K562 (cell line): ENCODE results near the gene SERPINA3. TPM values are rescaled to one million over a fixed set of nuclear protein-coding genes. Genes with fewer than 3 reads are reported as not detected.

Experiments
- ATAC-seq: fragments of 200-7000 bp; cut with Tn5 transposase; 3 replicates; pipeline ENCODE4 v1.9.1; 2020; ENCODE audit warnings: moderate library complexity
- BruUV-seq: library from RNA; stranded (reverse); fragments of 400-500 nt; replicated peaks from 2 replicates; lab custom pipeline; 2021; lab: Mats Ljungman, UMichigan
- CTCF ChIA-PET: fragments of 300-600 bp; formaldehyde crosslinking; extraction: SDS; loops from one replicate; lab custom pipeline; 2021; ENCODE audit warnings: low intra/inter-chr PET ratio; lab: Yijun Ruan, JAX
- POLR2A ChIA-PET: fragments of 300-600, 350-650 bp; sonication (Branson Sonifier 250); formaldehyde crosslinking; extraction: SDS; loops from one replicate; lab custom pipeline; 2021; ENCODE audit warnings: antibody characterized with exemption, inconsistent platforms; lab: Yijun Ruan, JAX
- DNase-seq, 4 experiments: peaks; one replicate each; pipeline versions ENCODE4 v3.0.0 to v3.0.0-alpha.2; 2011 to 2018; ENCODE audit warnings: low spot score in 3 of 4, mixed read lengths in 3 of 4; ENCODE audit errors: extremely low read depth in 1 of 4
- FAIRE-seq: peaks from 2 replicates; lab custom pipeline; 2011; peaks lifted over from hg19 to GRCh38; lab: Jason Lieb, UNC
- H2AFZ ChIP-seq: 2 replicates; pipeline ENCODE4 v1.6.0; 2011; ENCODE audit warnings: low read depth, low read length, control low read depth, inconsistent platforms
- H3K27ac ChIP-seq: fragments of 200-600 bp; 3 replicates; pipeline ENCODE4 v1.8.0; 2011; ENCODE audit warnings: low read depth, mild to moderate bottlenecking, control low read depth, inconsistent platforms, low read length, moderate library complexity, mixed read lengths; ENCODE audit errors: extremely low read depth
- H3K27me3 ChIP-seq, 2 experiments: fragments of 300-600 bp in 1 of 2; 2 replicates in 1 of 2; 3 replicates in 1 of 2; pipeline versions ENCODE4 v1.6.0 to v1.8.0; 2011; ENCODE audit warnings: inconsistent platforms in 2 of 2, low read length in 2 of 2, mild to moderate bottlenecking in 1 of 2, mixed read lengths in 1 of 2, moderate library complexity in 1 of 2; ENCODE audit not compliant: control insufficient read depth in 2 of 2, insufficient read depth in 2 of 2
- H3K36me3 ChIP-seq: fragments of 300-600 bp; 3 replicates; pipeline ENCODE4 v1.8.0; 2011; ENCODE audit warnings: mild to moderate bottlenecking, low read length, inconsistent platforms; ENCODE audit not compliant: control insufficient read depth, insufficient read depth
- H3K4me1 ChIP-seq, 2 experiments: fragments of 200-600 bp in 1 of 2; replicated peaks in 1 of 2; 2 replicates in 1 of 2; 3 replicates in 1 of 2; pipeline versions ENCODE4 v1.5.1 to v1.8.0; 2011; ENCODE audit warnings: inconsistent platforms in 2 of 2, low read length in 2 of 2, mild to moderate bottlenecking in 1 of 2, mixed read lengths in 1 of 2, moderate library complexity in 1 of 2; ENCODE audit not compliant: control insufficient read depth in 2 of 2, insufficient read depth in 2 of 2
- H3K4me2 ChIP-seq: 2 replicates; pipeline ENCODE4 v1.6.1; 2011; ENCODE audit warnings: low read length, control low read depth, inconsistent platforms, mixed read lengths; ENCODE audit not compliant: insufficient read depth
- H3K4me3 ChIP-seq: fragments of 200-600 bp; sonication (generic), shearing (Covaris generic); 2 replicates; pipeline ENCODE4 v1.5.1; 2016; ENCODE audit warnings: control low read depth, inconsistent platforms
- H3K79me2 ChIP-seq: fragments of 200-600 bp; 3 replicates; pipeline ENCODE4 v1.8.0; 2011; ENCODE audit warnings: low read length, inconsistent platforms; ENCODE audit not compliant: control insufficient read depth, insufficient read depth
- H3K9ac ChIP-seq, 2 experiments: 2 replicates each; pipeline versions ENCODE4 v1.6.0 to v1.6.1; 2011; ENCODE audit warnings: low read depth in 2 of 2, low read length in 2 of 2, control low read depth in 1 of 2, inconsistent platforms in 1 of 2, mild to moderate bottlenecking in 1 of 2, mixed read lengths in 1 of 2; ENCODE audit not compliant: insufficient read depth in 1 of 2
- H3K9me1 ChIP-seq: one replicate; pipeline ENCODE4 v1.6.0; 2011; ENCODE audit warnings: inconsistent platforms, mild to moderate bottlenecking, low read length, moderate library complexity; ENCODE audit not compliant: control insufficient read depth, insufficient read depth
- H3K9me3 ChIP-seq: replicated peaks from 2 replicates; pipeline ENCODE4 v1.5.1; 2011; ENCODE audit warnings: low read depth, low read length, inconsistent platforms; ENCODE audit not compliant: control insufficient read depth, insufficient read depth
- H4K20me1 ChIP-seq: replicated peaks from 2 replicates; pipeline ENCODE4 v1.6.1; 2011; ENCODE audit warnings: low read length, inconsistent platforms, mixed read lengths; ENCODE audit not compliant: control insufficient read depth, insufficient read depth
- ASH1L ChIP-seq: fragments of 450-650 bp; IDR thresholded peaks from 2 replicates; pipeline ENCODE4 v1.6.1; 2018; ENCODE audit warnings: borderline replicate concordance, mild to moderate bottlenecking, low read depth; ENCODE audit not compliant: partially characterized antibody
- CCAR2 ChIP-seq: fragments of 200-400 bp; formaldehyde crosslinking; IDR thresholded peaks from 2 replicates; pipeline ENCODE4 v1.6.1; 2017; ENCODE audit warnings: mild to moderate bottlenecking, low read depth, low read length
- GMEB1 ChIP-seq: fragments of 250-450 bp; sonication (Bioruptor Pico); IDR thresholded peaks from 2 replicates; pipeline ENCODE4 v1.4.0; 2020; ENCODE audit warnings: mild to moderate bottlenecking
- HNRNPK ChIP-seq: fragments of 200-400 bp; formaldehyde crosslinking; IDR thresholded peaks from one replicate; pipeline ENCODE4 v1.6.1; 2018; ENCODE audit warnings: mild to moderate bottlenecking, low read depth, low read length; ENCODE audit not compliant: poor library complexity, severe bottlenecking
- KLF1 ChIP-seq: fragments of 450-650 bp; IDR thresholded peaks from 2 replicates; pipeline ENCODE4 v1.6.1; 2016; ENCODE audit warnings: missing genetic modification characterization, missing compliant biosample characterization
- MAFK ChIP-seq: IDR thresholded peaks from 2 replicates; pipeline ENCODE4 v1.6.1; 2011; ENCODE audit warnings: low read length, improper control_type of control experiment
- MCM7 ChIP-seq, 2 experiments: fragments of 450-650 bp; IDR thresholded peaks; 2 replicates each; pipeline ENCODE4 v1.6.1; 2016 to 2018
- MXI1 ChIP-seq: IDR thresholded peaks from 2 replicates; pipeline ENCODE4 v1.6.1; 2011; ENCODE audit warnings: low read depth, mild to moderate bottlenecking, improper control_type of control experiment, low read length
- NCOA4 ChIP-seq: fragments of 450-650 bp; IDR thresholded peaks from 2 replicates; pipeline ENCODE4 v1.6.1; 2018; ENCODE audit warnings: mild to moderate bottlenecking; ENCODE audit not compliant: partially characterized antibody
- NFIX ChIP-seq: fragments of 250-450 bp; sonication (Bioruptor Pico); IDR thresholded peaks from 2 replicates; pipeline ENCODE4 v1.4.0; 2020; ENCODE audit warnings: low read depth, mild to moderate bottlenecking, moderate library complexity
- POLR3A ChIP-seq: IDR thresholded peaks from 2 replicates; pipeline ENCODE4 v1.6.1; 2011; ENCODE audit warnings: borderline replicate concordance, mild to moderate bottlenecking, moderate library complexity; ENCODE audit not compliant: insufficient read length, insufficient read depth; ENCODE audit errors: extremely low read depth
- PPARD ChIP-seq: fragments of 250-450 bp; sonication (Bioruptor Pico); IDR thresholded peaks from 2 replicates; pipeline ENCODE4 v1.8.0; 2022; ENCODE audit warnings: inconsistent platforms, mild to moderate bottlenecking, moderate library complexity
- TBP ChIP-seq: optimal IDR thresholded peaks from 2 replicates; pipeline ENCODE3; 2011; ENCODE audit warnings: low read depth, low read length, improper control_type of control experiment
- TEAD1 ChIP-seq, 2 experiments: fragments of 450-650 bp in 1 of 2; sonication (generic) in 1 of 2; formaldehyde crosslinking; IDR thresholded peaks; 2 replicates each; pipeline versions ENCODE4 v1.4.0 to v1.8.0; 2020 to 2022; ENCODE audit warnings: mild to moderate bottlenecking in 2 of 2, missing genetic modification reagents in 1 of 2
- TGIF2 ChIP-seq: sonication (generic); formaldehyde crosslinking; IDR thresholded peaks from 2 replicates; pipeline ENCODE4 v1.8.1; 2022; ENCODE audit warnings: mild to moderate bottlenecking, missing genetic modification reagents, moderate library complexity
- WGBS: fragments of 100-300 bp; shearing (Covaris generic); methylation state at CpG from one replicate; pipeline ENCODE4 v1.1.6; 2016; ENCODE audit warnings: low coverage, mixed read lengths; ENCODE audit not compliant: insufficient coverage; ENCODE audit errors: missing lambda C conversion rate; 5-methylcytosine and 5-hydroxymethylcytosine counted together
- in situ Hi-C: fragments of 300-500 bp; cut with MboI; formaldehyde crosslinking; loops from 4 replicates; pipeline ENCODE4 v1.15.0; 2018; ENCODE audit warnings: inconsistent platforms, mixed read lengths
- intact Hi-C: fragments of 100-400 bp; cut with micrococcal nuclease; formaldehyde crosslinking; loops from 2 replicates; pipeline ENCODE4 v1.14.2; 2022
- polyA plus RNA-seq, 8 experiments: library from polyadenylated mRNA; depleted of rRNA in 4 of 8; stranded (reverse) in 5 of 8; unstranded in 3 of 8; fragments of >200 nt; fragmentation: Nextera tagmentation in 2 of 8; fragmentation: Illumina TruSeq in 1 of 8; extraction: Ambion mirVana in 2 of 8; extraction: Trizol in 1 of 8; gene quantifications; 2 replicates each; pipeline versions ENCODE4 v1.2.1 to v1.2.3, GENCODE V29; 2011 to 2014; ENCODE audit warnings: inconsistent platforms in 1 of 8, missing spikeins in 1 of 8
- total RNA-seq, 7 experiments: library from RNA; depleted of rRNA in 6 of 7; stranded (reverse); fragments of >200 nt in 6 of 7; fragmentation: Illumina TruSeq in 2 of 7; extraction: Trizol in 2 of 7; gene quantifications; 2 replicates each; pipeline versions ENCODE4 v1.2.1 to v1.2.3, GENCODE V29; 2011 to 2021; ENCODE audit warnings: low replicate concordance in 1 of 7

The SERPINA3 gene
- total and polyA plus RNA-seq, 9 of the 15 experiments (the other 6 are each of a cell fraction or from before 2014, with no cell fraction given) = 2.3 TPM; not detected in 8

- H3K4me2 ChIP-seq = no peak overlapping the region
- H4K20me1 ChIP-seq = no peaks in the 10 kb centered on the region
- 0% methylated on average over 7 of the region's 7 CpGs for WGBS
- POLR2A ChIA-PET = no interaction called here
- H3K36me3 ChIP-seq = no peaks in the 10 kb centered on the region
- no peaks in the 10 kb centered on the region for H3K4me1 ChIP-seq
- H3K4me3 ChIP-seq = no peak overlapping the region
- intact Hi-C loops = no loop called here
- CTCF ChIA-PET = no interaction called here
- TF ChIP-seq NCOA4 (no peak), TBP (no peak), TGIF2 (CRISPR knock-in tag) (no peak), CCAR2 (no peak), KLF1 (tag) (no peak), MXI1 (no peak)
- H3K9me1 ChIP-seq = no peaks in the 10 kb centered on the region
- in situ Hi-C loops = no loop called here
- FAIRE-seq (no peak), DNase-seq (no peak), ATAC-seq (no peak)
- H3K79me2 ChIP-seq = no peaks in the 10 kb centered on the region
- no TSS peak for BruUV-seq
- H3K27me3 ChIP-seq = no peaks in the 10 kb centered on the region
- no peak overlapping the region for H2AFZ ChIP-seq
- no peaks in the 10 kb centered on the region for H3K9me3 ChIP-seq
- no peak overlapping the region for H3K27ac ChIP-seq
- H3K9ac ChIP-seq = no peak overlapping the region
Measured at GRCh38 chr14:94631536-94632304, 19.5 kb downstream of the SERPINA3 start.

- in situ Hi-C loops = no loop called here
- 0% methylated on average over 4 of the region's 4 CpGs for WGBS
- DNase-seq = no peak
- Histone ChIP-seq H3K4me1 (no peaks in the 10 kb centered on the region), H3K79me2 (no peaks in the 10 kb centered on the region), H3K27ac (no peak overlapping the region), H3K4me2 (no peak overlapping the region), H3K9me1 (no peaks in the 10 kb centered on the region), H3K9ac (no peak overlapping the region), H2AFZ (no peak overlapping the region), H3K36me3 (no peaks in the 10 kb centered on the region), H3K4me3 (no peak overlapping the region), H3K9me3 (no peaks in the 10 kb centered on the region), H3K27me3 (no peaks in the 10 kb centered on the region), H4K20me1 (no peaks in the 10 kb centered on the region)
- BruUV-seq = no TSS peak
- ChIA-PET POLR2A (no interaction called here), CTCF (no interaction called here)
- intact Hi-C loops = no loop called here
- FAIRE-seq = no peak
- no peak for ATAC-seq
- TF ChIP-seq HNRNPK = no peak
- no peak for TF ChIP-seq POLR3A
- TF ChIP-seq ASH1L = no peak
- no peak for TF ChIP-seq NFIX (CRISPR knock-in tag)
- no peak for TF ChIP-seq MCM7 (IDR thresholded peaks at IDR 0.05)
- no peak for TF ChIP-seq MAFK
- no peak for TF ChIP-seq GMEB1 (CRISPR knock-in tag)
- no peak for TF ChIP-seq TEAD1 (CRISPR knock-in tag; IDR thresholded peaks at IDR 0.05)
- no peak for TF ChIP-seq PPARD (CRISPR knock-in tag)
Measured at GRCh38 chr14:94632305-94632590, 20.1 kb downstream of the SERPINA3 start.
